Smooth muscle cell (in vitro differentiated cells): ENCODE results near the gene TRA2B. TPM values are rescaled to one million over a fixed set of nuclear protein-coding genes. Genes with fewer than 3 reads are reported as not detected.

Source experiments
- DNase-seq: peaks from one replicate; lab custom pipeline; 2025; ENCODE audit not compliant: unreplicated experiment; lab: John Stamatoyannopoulos, UW
- H2AFZ ChIP-seq: fragments of 200-600 bp; sonication (generic); 2 replicates; pipeline ENCODE4 v1.6.0; 2016; ENCODE audit warnings: antibody characterized with exemption, low read depth, mild to moderate bottlenecking
- H3F3A ChIP-seq: fragments of 200-600 bp; sonication (generic); 2 replicates; pipeline ENCODE4 v1.6.0; 2017; ENCODE audit warnings: antibody characterized with exemption, low read depth
- H3K27ac ChIP-seq: fragments of 200-600 bp; sonication (generic); 2 replicates; pipeline ENCODE4 v1.5.1; 2016; ENCODE audit warnings: low read depth, mild to moderate bottlenecking
- H3K27me3 ChIP-seq: fragments of 200-600 bp; sonication (generic); 2 replicates; pipeline ENCODE4 v1.6.1; 2016; ENCODE audit warnings: low read depth, mild to moderate bottlenecking
- H3K36me3 ChIP-seq: fragments of 200-600 bp; sonication (generic); 2 replicates; pipeline ENCODE4 v1.5.1; 2016; ENCODE audit warnings: low read depth
- H3K4me1 ChIP-seq: fragments of 200-600 bp; sonication (generic); 2 replicates; pipeline ENCODE4 v1.5.1; 2016; ENCODE audit warnings: low read depth
- H3K4me2 ChIP-seq: fragments of 200-600 bp; sonication (generic); 2 replicates; pipeline ENCODE4 v1.6.0; 2016; ENCODE audit warnings: mild to moderate bottlenecking
- H3K4me3 ChIP-seq: fragments of 200-600 bp; sonication (generic); 2 replicates; pipeline ENCODE4 v1.5.1; 2016; ENCODE audit warnings: mild to moderate bottlenecking
- H3K79me2 ChIP-seq: fragments of 200-600 bp; sonication (generic); 2 replicates; pipeline ENCODE4 v1.6.0; 2016; ENCODE audit warnings: low read depth, mild to moderate bottlenecking
- H3K9ac ChIP-seq: fragments of 200-600 bp; sonication (generic); 2 replicates; pipeline ENCODE4 v1.6.0; 2016; ENCODE audit warnings: low read depth
- H3K9me3 ChIP-seq: fragments of 200-600 bp; sonication (generic); replicated peaks from 2 replicates; pipeline ENCODE4 v1.5.1; 2016; ENCODE audit warnings: low read depth
- H4K20me1 ChIP-seq: fragments of 200-600 bp; sonication (generic); 2 replicates; pipeline ENCODE4 v1.6.0; 2016; ENCODE audit warnings: low read depth
- CTCF ChIP-seq: fragments of 200-600 bp; sonication (generic); IDR thresholded peaks from 2 replicates; pipeline ENCODE4 v1.5.1; 2017; ENCODE audit warnings: borderline replicate concordance, mild to moderate bottlenecking, antibody characterized with exemption; ENCODE audit not compliant: insufficient read depth, poor library complexity, severe bottlenecking
- WGBS: methylation state at CpG from one replicate; pipeline ENCODE4 v1.1.7; 2016; ENCODE audit warnings: low lambda C conversion rate; 5-methylcytosine and 5-hydroxymethylcytosine counted together
- polyA plus RNA-seq: library from polyadenylated mRNA; unstranded; fragments of >200 nt; fragmentation: Nextera tagmentation; extraction: Ambion mirVana; gene quantifications from 2 replicates; pipeline ENCODE4 v1.2.1, GENCODE V29; 2016
- total RNA-seq: library from RNA; depleted of rRNA; stranded (reverse); fragments of >200 nt; gene quantifications from 2 replicates; pipeline ENCODE4 v1.2.3, GENCODE V29; 2014

TRA2B gene
- total and polyA plus RNA-seq, 2 experiments from 2014 or later, result 119 to 265 TPM

DNA sequence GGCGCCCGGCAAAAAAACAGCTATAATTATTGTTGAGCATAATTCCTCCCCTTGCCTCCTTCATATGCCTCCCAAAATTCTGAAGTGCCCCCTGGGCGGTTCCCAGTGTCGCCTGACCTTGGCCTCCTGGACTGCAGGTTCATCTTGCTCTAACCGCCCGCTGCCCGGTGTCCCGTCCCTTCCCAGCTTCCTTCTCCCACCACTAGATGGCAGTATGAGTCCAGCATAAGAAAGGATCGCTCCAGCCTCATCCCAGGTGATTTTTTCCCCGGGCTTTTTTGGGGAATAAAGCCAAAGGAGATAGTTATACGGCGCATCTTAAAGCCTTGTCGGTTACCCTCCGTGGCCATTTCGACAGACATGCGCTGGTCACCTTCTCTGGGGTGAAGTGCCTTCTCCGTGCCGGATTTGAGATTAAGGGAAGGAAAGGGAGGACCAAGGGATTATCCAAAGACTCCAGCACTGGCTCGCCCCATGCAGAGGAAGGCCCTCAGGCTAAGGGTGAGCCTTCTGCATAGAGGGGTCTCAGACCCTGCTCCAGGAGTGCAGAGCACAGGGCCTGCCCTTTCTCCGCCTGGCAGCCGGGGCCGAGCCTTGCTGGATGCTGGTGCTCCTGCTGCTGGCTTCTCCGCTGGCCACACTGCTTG lies 45.8 kb upstream of the TRA2B start:
- Histone ChIP-seq H4K20me1 (no peaks in the 10 kb centered on the region), H3K4me1 (no peaks in the 10 kb centered on the region), H3K27ac (no peak overlapping the region), H3K79me2 (no peaks in the 10 kb centered on the region), H3K4me2 (peak overlapping the region; percentile 79), H3K9ac (no peak overlapping the region), H2AFZ (no peak overlapping the region), H3F3A (no peaks in the 10 kb centered on the region), H3K36me3 (no peaks in the 10 kb centered on the region), H3K4me3 (no peak overlapping the region), H3K27me3 (no peaks in the 10 kb centered on the region), H3K9me3 (no peaks in the 10 kb centered on the region)
- TF ChIP-seq CTCF, result peak; percentile 91
- WGBS, result 22% methylated on average over 23 of the region's 23 CpGs
- peak; percentile 39 for DNase-seq

GRCh38 chr3:185982632-185983031 lies 44.8 kb upstream of the TRA2B start:
- Histone ChIP-seq H3K9ac (no peak overlapping the region), H3F3A (no peaks in the 10 kb centered on the region), H3K36me3 (no peaks in the 10 kb centered on the region), H2AFZ (no peak overlapping the region), H3K27me3 (no peaks in the 10 kb centered on the region), H3K27ac (no peak overlapping the region), H4K20me1 (no peaks in the 10 kb centered on the region), H3K4me2 (no peak overlapping the region), H3K4me1 (no peaks in the 10 kb centered on the region), H3K9me3 (no peaks in the 10 kb centered on the region), H3K4me3 (no peak overlapping the region), H3K79me2 (no peaks in the 10 kb centered on the region)
- 73% methylated on average over 3 of the region's 3 CpGs for WGBS
- TF ChIP-seq CTCF, result no peak
- no peak for DNase-seq

- Histone ChIP-seq H3F3A (peaks cover 3% of the 10 kb centered on the region), H3K27ac (no peak overlapping the region), H3K4me2 (no peak overlapping the region), H2AFZ (no peak overlapping the region), H3K4me1 (no peaks in the 10 kb centered on the region), H3K9ac (no peak overlapping the region), H3K27me3 (no peaks in the 10 kb centered on the region), H4K20me1 (no peaks in the 10 kb centered on the region), H3K9me3 (no peaks in the 10 kb centered on the region), H3K4me3 (no peak overlapping the region), H3K36me3 (no peaks in the 10 kb centered on the region), H3K79me2 (no peaks in the 10 kb centered on the region)
- DNase-seq, result no peak
- WGBS, result 63% methylated on average over 3 of the region's 3 CpGs
- TF ChIP-seq CTCF, result no peak
Observed at GRCh38 chr3:185981621-185982020, 43.8 kb upstream of the TRA2B start.

GRCh38 chr3:185979721-185980121 lies 41.9 kb upstream of the TRA2B start:
- WGBS, result 76% methylated on average over 8 of the region's 8 CpGs
- no peak for DNase-seq
- Histone ChIP-seq H3K9ac (no peak overlapping the region), H3K4me1 (no peaks in the 10 kb centered on the region), H3K9me3 (no peaks in the 10 kb centered on the region), H3K79me2 (no peaks in the 10 kb centered on the region), H3K27ac (no peak overlapping the region), H2AFZ (no peak overlapping the region), H3K4me2 (no peak overlapping the region), H4K20me1 (no peaks in the 10 kb centered on the region), H3K27me3 (no peaks in the 10 kb centered on the region), H3F3A (peaks cover 3% of the 10 kb centered on the region), H3K4me3 (no peak overlapping the region), H3K36me3 (no peaks in the 10 kb centered on the region)
- TF ChIP-seq CTCF, result no peak
